Psoas muscle (tissue), 8 donors: ENCODE measurements around the gene ANKRD23. TPM values are rescaled to one million over a fixed set of nuclear protein-coding genes. Genes with fewer than 3 reads are reported as not detected.

Source experiments
- ATAC-seq, 4 donors: fragments of 200-7000 bp; cut with Tn5 transposase; one replicate each; pipeline ENCODE4 v1.9.1; 2020; ENCODE audit warnings: moderate library complexity in 3 of 4, mild to moderate bottlenecking in 2 of 4
- DNase-seq, 2 donors: peaks; one replicate each; pipeline ENCODE4 v3.0.0-alpha.2; 2020
- H3K27ac ChIP-seq: fragments of 200-600 bp; one replicate; pipeline ENCODE4 v1.8.0; 2022
- H3K27me3 ChIP-seq, 3 donors: fragments of 200-600 bp in 1 of 3; one replicate each; pipeline versions ENCODE4 v1.6.1 to v1.8.0; 2013 to 2022; ENCODE audit warnings: low read length in 2 of 3, mild to moderate bottlenecking in 2 of 3, moderate library complexity in 1 of 3; ENCODE audit not compliant: insufficient read depth in 3 of 3
- H3K36me3 ChIP-seq, 2 donors: fragments of 200-600 bp in 1 of 2; one replicate each; pipeline versions ENCODE4 v1.6.1 to v1.8.0; 2013 to 2022; ENCODE audit warnings: low read depth in 1 of 2, mild to moderate bottlenecking in 1 of 2, moderate library complexity in 1 of 2; ENCODE audit not compliant: insufficient read depth in 1 of 2
- H3K4me1 ChIP-seq: fragments of 200-600 bp; one replicate; pipeline ENCODE4 v1.8.0; 2022
- H3K4me3 ChIP-seq: fragments of 200-600 bp; one replicate; pipeline ENCODE4 v1.8.0; 2022; ENCODE audit warnings: mild to moderate bottlenecking
- H3K9me3 ChIP-seq: fragments of 200-600 bp; one replicate; pipeline ENCODE4 v1.8.0; 2022
- CTCF ChIP-seq: fragments of 200-600 bp; IDR thresholded peaks from one replicate; pipeline ENCODE4 v1.8.0; 2022; ENCODE audit warnings: antibody characterized with exemption
- WGBS, 3 donors: extraction: QIAGEN DNeasy Blood & Tissue Kit; methylation state at CpG; one replicate each; pipeline versions ENCODE4 v1.1.6 to v1.1.7; 2013; 5-methylcytosine and 5-hydroxymethylcytosine counted together
- intact Hi-C, 2 donors: fragments of 100-400 bp; cut with DNase I; formaldehyde crosslinking; loops; one replicate each; pipeline versions ENCODE4 v1.11.0 to v1.14.2; 2022
- polyA plus RNA-seq, 3 donors: library from polyadenylated mRNA; stranded (reverse); fragments of 200-250 nt; gene quantifications; one replicate each; pipeline ENCODE4 v1.2.3, GENCODE V29; 2013
- total RNA-seq, 4 donors: library from RNA; stranded (reverse); fragmentation: NEBNext Ultra II Directional in 2 of 4; extraction: Animal tissue kit (Norgen Biotek cat#: 25700) in 2 of 4; gene quantifications; one replicate each; pipeline versions ENCODE4 v1.2.1 to v1.2.4, GENCODE V29; 2021 to 2023
- donor health status: healthy with polysubstance abuse.
- donor health status: DM: no; HTN: no; CAD: no; lungs with moderate emphysema.
- donor health status: Bipolar disorder and iron deficiency.
- donor health status: healthy.
- donor health status: DM: yes; HTN: yes; CAD: no.
- donor health status: DM: no; HTN: no; CAD: no.
- donor health status: DM: no; HTN: no; CAD: no.
- donor health status: DM: yes; HTN: yes; CAD: no.

The ANKRD23 gene
- total and polyA plus RNA-seq, 7 donors: 256 to 1,374 (median 788) TPM

- no peak for ATAC-seq
- DNase-seq: no peak
- Histone ChIP-seq H3K9me3 (no peaks in the 10 kb centered on the region), H3K27me3 (no peaks in the 10 kb centered on the region), H3K4me3 (no peak overlapping the region), H3K36me3 (peaks cover 0 to 35% of the 10 kb centered on the region in 2 donors), H3K27ac (no peak overlapping the region), H3K4me1 (peaks cover 24% of the 10 kb centered on the region)
- WGBS, 3 donors: 94 to 96% (median 95%) methylated on average over 6 of the region's 6 CpGs
- no peak for TF ChIP-seq CTCF
- intact Hi-C loops: no loop called here
Observed at GRCh38 chr2:96795076-96795475, 48.7 kb downstream of the ANKRD23 start.

- ATAC-seq (peak in 1 of 4 donors; percentile 18), DNase-seq (no peak)
- 44 to 69% (median 56%) methylated on average over 17 of the region's 17 CpGs for WGBS, 3 donors
- no peaks in the 10 kb centered on the region for H3K27me3 ChIP-seq
- TF ChIP-seq CTCF: no peak
- H3K27ac ChIP-seq: peak overlapping the region; percentile 69
- peaks cover 0 to 15% of the 10 kb centered on the region in 2 donors for H3K36me3 ChIP-seq
- peaks cover 28% of the 10 kb centered on the region for H3K4me1 ChIP-seq
- intact Hi-C loops: no loop called here
- H3K4me3 ChIP-seq: no peak overlapping the region
- no peaks in the 10 kb centered on the region for H3K9me3 ChIP-seq
Observed at GRCh38 chr2:96792772-96793749, 50.8 kb downstream of the ANKRD23 start.

- Histone ChIP-seq H3K27me3 (no peaks in the 10 kb centered on the region), H3K36me3 (no peaks in the 10 kb centered on the region), H3K4me1 (peaks cover 41% of the 10 kb centered on the region), H3K4me3 (peak overlapping the region; percentile 63), H3K27ac (peak overlapping the region; percentile 97), H3K9me3 (no peaks in the 10 kb centered on the region)
- ATAC-seq (peak; percentile 17 to 33 (median 30)), DNase-seq (no peak)
- intact Hi-C loops: no loop called here
- 24 to 50% (median 44%) methylated on average over 6 of the region's 6 CpGs for WGBS, 3 donors
- TF ChIP-seq CTCF: no peak
Observed at GRCh38 chr2:96789245-96789617, 54.6 kb downstream of the ANKRD23 start.

- no peak for TF ChIP-seq CTCF
- H3K9me3 ChIP-seq: no peaks in the 10 kb centered on the region
- peaks cover 35% of the 10 kb centered on the region for H3K4me1 ChIP-seq
- DNase-seq: peak; percentile 70 to 89
- WGBS, 3 donors: 19 to 32% (median 23%) methylated on average over 17 of the region's 17 CpGs
- intact Hi-C loops: no loop called here
- H3K36me3 ChIP-seq: no peaks in the 10 kb centered on the region
- peak overlapping the region; percentile 97 for H3K27ac ChIP-seq
- no peaks in the 10 kb centered on the region for H3K27me3 ChIP-seq
- peak overlapping the region; percentile 63 for H3K4me3 ChIP-seq
- peak; percentile 92 to 95 (median 94) for ATAC-seq
Observed at GRCh38 chr2:96788442-96789244, 55.2 kb downstream of the ANKRD23 start.

Other genes with a start within 250 kb of the ANKRD23 start
- gene KANSL3, start 205.7 kb downstream of the ANKRD23 start, total RNA-seq: 10 to 100 TPM; 49.2 to 55.3 (median 50.6) TPM
- 100 to 1,000 TPM in 1 of 3 donors, 10 to 100 TPM in 2; 25.9 to 101 (median 32.6) TPM for gene KANSL3, start 205.7 kb downstream of the ANKRD23 start, polyA plus RNA-seq
- not detected for gene FER1L5, start 201.3 kb downstream of the ANKRD23 start, total RNA-seq
- gene FER1L5, start 201.3 kb downstream of the ANKRD23 start, polyA plus RNA-seq: under 1 TPM in 1 of 3 donors, not detected in 2; 0.01 TPM
- gene LMAN2L, start 104.0 kb downstream of the ANKRD23 start, total RNA-seq: 10 to 100 TPM; 10.0 to 20.7 (median 12.9) TPM
- 10 to 100 TPM in 2 of 3 donors, 1 to 10 TPM in 1; 8.6 to 24.1 (median 12.7) TPM for gene LMAN2L, start 104.0 kb downstream of the ANKRD23 start, polyA plus RNA-seq
- gene CNNM4, start 83.1 kb downstream of the ANKRD23 start, total RNA-seq: 10 to 100 TPM in 3 of 4 donors, 1 to 10 TPM in 1; 9.9 to 28.8 (median 14.3) TPM
- gene CNNM4, start 83.1 kb downstream of the ANKRD23 start, polyA plus RNA-seq: 10 to 100 TPM in 1 of 3 donors, 1 to 10 TPM in 2; 2.7 to 13.6 (median 4.1) TPM
- 10 to 100 TPM in 3 of 4 donors, 1 to 10 TPM in 1; 7.2 to 12.6 (median 10.9) TPM for gene CNNM3, start 27.8 kb downstream of the ANKRD23 start, total RNA-seq
- 1 to 10 TPM; 4.2 to 7.7 (median 6.4) TPM for gene CNNM3, start 27.8 kb downstream of the ANKRD23 start, polyA plus RNA-seq
- gene ANKRD39, start 14.0 kb upstream of the ANKRD23 start, total RNA-seq: 100 to 1,000 TPM in 1 of 4 donors, 10 to 100 TPM in 3; 53.3 to 101 (median 78.7) TPM
- gene ANKRD39, start 14.0 kb upstream of the ANKRD23 start, polyA plus RNA-seq: 10 to 100 TPM; 19.2 to 34.0 (median 26.2) TPM
- gene SEMA4C, start 26.1 kb upstream of the ANKRD23 start, total RNA-seq: 10 to 100 TPM in 3 of 4 donors, 1 to 10 TPM in 1; 9.5 to 10.8 (median 10.2) TPM
- 1 to 10 TPM; 4.1 to 8.3 (median 6.0) TPM for gene SEMA4C, start 26.1 kb upstream of the ANKRD23 start, polyA plus RNA-seq
- gene FAM178B, start 142.6 kb upstream of the ANKRD23 start, total RNA-seq: not detected
- gene FAM178B, start 142.6 kb upstream of the ANKRD23 start, polyA plus RNA-seq: under 1 TPM; 0.06 to 0.49 (median 0.16) TPM